Esophagus (tissue), 2 donors: Measurements from ENCODE around the gene COPS2. TPM values are rescaled to one million over a fixed set of nuclear protein-coding genes. Genes with fewer than 3 reads are reported as not detected.

ENCODE experiments used
- H3K27ac ChIP-seq, 2 donors: one replicate each; pipeline ENCODE4 v1.5.1; 2013; ENCODE audit warnings: low read depth in 2 of 2, mild to moderate bottlenecking in 2 of 2, inconsistent platforms in 1 of 2, low read length in 1 of 2, moderate library complexity in 1 of 2
- H3K27me3 ChIP-seq, 2 donors: one replicate each; pipeline ENCODE4 v1.6.1; 2013; ENCODE audit warnings: low read length in 2 of 2, control low read depth in 1 of 2, mild to moderate bottlenecking in 1 of 2; ENCODE audit not compliant: insufficient read depth in 2 of 2, control insufficient read depth in 1 of 2
- H3K36me3 ChIP-seq, 2 donors: one replicate each; pipeline ENCODE4 v1.6.1; 2013; ENCODE audit warnings: low read length in 1 of 2; ENCODE audit not compliant: control insufficient read depth in 2 of 2, insufficient read depth in 2 of 2
- H3K4me1 ChIP-seq, 2 donors: one replicate each; pipeline ENCODE4 v1.6.1; 2013; ENCODE audit warnings: low read length in 1 of 2; ENCODE audit not compliant: control insufficient read depth in 2 of 2, insufficient read depth in 2 of 2
- H3K4me3 ChIP-seq, 2 donors: one replicate each; pipeline ENCODE4 v1.5.1; 2013; ENCODE audit warnings: low read length in 2 of 2, mild to moderate bottlenecking in 2 of 2, low read depth in 1 of 2, moderate library complexity in 1 of 2
- H3K9me3 ChIP-seq, 2 donors: one replicate each; pipeline ENCODE4 v1.6.1; 2013; ENCODE audit warnings: mild to moderate bottlenecking in 2 of 2, low read depth in 1 of 2, low read length in 1 of 2, moderate library complexity in 1 of 2; ENCODE audit not compliant: control insufficient read depth in 2 of 2, insufficient read depth in 1 of 2
- WGBS, 2 donors: extraction: QIAGEN DNeasy Blood & Tissue Kit; methylation state at CpG; one replicate each; pipeline ENCODE4 v1.1.7; 2013; 5-methylcytosine and 5-hydroxymethylcytosine counted together
- polyA plus RNA-seq, 2 donors: library from polyadenylated mRNA; stranded (reverse); fragments of 200-250 nt; gene quantifications; one replicate each; pipeline ENCODE4 v1.2.3, GENCODE V29; 2013
- donor health status: healthy with polysubstance abuse.
- donor health status: Bipolar disorder and iron deficiency.

The COPS2 gene
- polyA plus RNA-seq, 2 donors = 35.8 to 44.1 TPM

GRCh38 chr15:49164865-49165264 lies 9.5 kb upstream of the COPS2 start:
- no peaks in the 10 kb centered on the region for H3K9me3 ChIP-seq
- H3K27ac ChIP-seq = no peak overlapping the region
- no peaks in the 10 kb centered on the region for H3K4me1 ChIP-seq
- no peaks in the 10 kb centered on the region for H3K27me3 ChIP-seq
- no peaks in the 10 kb centered on the region for H3K36me3 ChIP-seq
- no peak overlapping the region for H3K4me3 ChIP-seq

- Histone ChIP-seq H3K36me3 (no peaks in the 10 kb centered on the region), H3K27me3 (no peaks in the 10 kb centered on the region), H3K9me3 (no peaks in the 10 kb centered on the region), H3K4me3 (no peak overlapping the region), H3K4me1 (no peaks in the 10 kb centered on the region), H3K27ac (no peak overlapping the region)
- 70 to 78% methylated on average over 1 of the region's 1 CpG for WGBS, 2 donors
These were observed 8.3 kb upstream of the COPS2 start for GRCh38 chr15:49163678-49164077.

GRCh38 chr15:49155834-49156627 lies 632 bp upstream of the COPS2 start:
- Histone ChIP-seq H3K9me3 (no peaks in the 10 kb centered on the region), H3K27ac (peak overlapping the region; percentile 69 to 90), H3K36me3 (no peaks in the 10 kb centered on the region), H3K27me3 (no peaks in the 10 kb centered on the region), H3K4me1 (no peaks in the 10 kb centered on the region), H3K4me3 (peak overlapping the region; percentile 90 to 99)
- WGBS, 2 donors = 0% methylated on average over 26 of the region's 26 CpGs

- 0 to 1% methylated on average over 7 of the region's 7 CpGs for WGBS, 2 donors
- no peaks in the 10 kb centered on the region for H3K4me1 ChIP-seq
- H3K9me3 ChIP-seq = no peaks in the 10 kb centered on the region
These were observed 645 bp downstream of the COPS2 start for GRCh38 chr15:49154799-49155109.

GRCh38 chr15:49154359-49154758 lies 1.0 kb downstream of the COPS2 start:
- H3K4me3 ChIP-seq = peak overlapping the region in 1 of 2 donors; percentile 90
- H3K4me1 ChIP-seq = no peaks in the 10 kb centered on the region
- no peak overlapping the region for H3K27ac ChIP-seq
- no peaks in the 10 kb centered on the region for H3K9me3 ChIP-seq
- H3K27me3 ChIP-seq = no peaks in the 10 kb centered on the region
- WGBS, 2 donors = 14 to 16% methylated on average over 8 of the region's 8 CpGs
- no peaks in the 10 kb centered on the region for H3K36me3 ChIP-seq

More at GRCh38 chr15:49154799-49155109, 645 bp downstream of the COPS2 start:
- Histone ChIP-seq H3K36me3 (no peaks in the 10 kb centered on the region), H3K27ac (peak overlapping the region; percentile 87 to 89), H3K27me3 (no peaks in the 10 kb centered on the region), H3K4me3 (peak overlapping the region; percentile 90 to 99)

GRCh38 chr15:49152552-49153312 lies 2.7 kb downstream of the COPS2 start:
- H3K36me3 ChIP-seq = no peaks in the 10 kb centered on the region
- H3K4me1 ChIP-seq = no peaks in the 10 kb centered on the region
- H3K9me3 ChIP-seq = no peaks in the 10 kb centered on the region
- WGBS, 2 donors = 89% methylated on average over 9 of the region's 9 CpGs
- no peaks in the 10 kb centered on the region for H3K27me3 ChIP-seq
- H3K27ac ChIP-seq = no peak overlapping the region
- no peak overlapping the region for H3K4me3 ChIP-seq

- Histone ChIP-seq H3K4me1 (no peaks in the 10 kb centered on the region), H3K36me3 (no peaks in the 10 kb centered on the region), H3K27ac (no peak overlapping the region), H3K9me3 (no peaks in the 10 kb centered on the region), H3K4me3 (no peak overlapping the region), H3K27me3 (no peaks in the 10 kb centered on the region)
- WGBS, 2 donors = 77 to 83% methylated on average over 3 of the region's 3 CpGs
These were observed 3.6 kb downstream of the COPS2 start for GRCh38 chr15:49151831-49152230.

GRCh38 chr15:49148727-49149126 lies 6.7 kb downstream of the COPS2 start:
- H3K4me1 ChIP-seq = no peaks in the 10 kb centered on the region
- WGBS, 2 donors = 84 to 85% methylated on average over 1 of the region's 1 CpG

GRCh38 chr15:49148298-49148697 lies 7.1 kb downstream of the COPS2 start:
- Histone ChIP-seq H3K36me3 (no peaks in the 10 kb centered on the region), H3K9me3 (no peaks in the 10 kb centered on the region), H3K27me3 (no peaks in the 10 kb centered on the region), H3K4me1 (no peaks in the 10 kb centered on the region), H3K4me3 (no peak overlapping the region), H3K27ac (no peak overlapping the region)
- 63 to 79% methylated on average over 1 of the region's 1 CpG for WGBS, 2 donors

More at GRCh38 chr15:49148727-49149126, 6.7 kb downstream of the COPS2 start:
- Histone ChIP-seq H3K36me3 (no peaks in the 10 kb centered on the region), H3K27me3 (no peaks in the 10 kb centered on the region), H3K4me3 (no peak overlapping the region), H3K27ac (no peak overlapping the region), H3K9me3 (no peaks in the 10 kb centered on the region)
